Naive B cell (primary cell): Measurements from ENCODE around the gene SGF29. TPM values are rescaled to one million over a fixed set of nuclear protein-coding genes. Genes with fewer than 3 reads are reported as not detected.
"Not testable (repeated sequence)": the region's sequence is repeated elsewhere in the genome, so short reads cannot be mapped to it uniquely, and the experiment has no call there.

Experiments
- ATAC-seq, 2 donors: fragments of 150-1000 bp; cut with Tn5 transposase; 2 replicates each; pipeline ENCODE4 v1.10.0; 2021; ENCODE audit warnings: low read depth in 2 of 2, mild to moderate bottlenecking in 2 of 2, moderate library complexity in 2 of 2
- DNase-seq: peaks from one replicate; pipeline ENCODE4 v3.0.0; 2022
- H3K27ac Mint-ChIP-seq, 6 donors: one replicate each; pipeline ENCODE4 v1.8.0; 2020 to 2022; ENCODE audit warnings: mild to moderate bottlenecking in 6 of 6, mixed read lengths in 6 of 6, moderate library complexity in 5 of 6, inconsistent platforms in 2 of 6
- H3K27me3 Mint-ChIP-seq, 3 donors: one replicate each; pipeline ENCODE4 v1.8.0; 2021 to 2022; ENCODE audit warnings: mixed read lengths in 3 of 3, mild to moderate bottlenecking in 1 of 3
- H3K36me3 Mint-ChIP-seq, 2 donors: one replicate each; pipeline ENCODE4 v1.8.0; 2020 to 2022; ENCODE audit warnings: mixed read lengths in 2 of 2, inconsistent platforms in 1 of 2, mild to moderate bottlenecking in 1 of 2
- H3K4me1 Mint-ChIP-seq, 3 donors: one replicate each; pipeline ENCODE4 v1.8.0; 2020 to 2022; ENCODE audit warnings: mixed read lengths in 3 of 3, inconsistent platforms in 1 of 3, mild to moderate bottlenecking in 1 of 3, moderate library complexity in 1 of 3
- H3K4me3 Mint-ChIP-seq, 8 donors: one replicate each; pipeline ENCODE4 v1.8.0; 2020 to 2022; ENCODE audit warnings: mild to moderate bottlenecking in 8 of 8, mixed read lengths in 8 of 8, moderate library complexity in 8 of 8, inconsistent platforms in 2 of 8
- H3K9me3 Mint-ChIP-seq, 7 donors: one replicate each; pipeline ENCODE4 v1.8.0; 2020 to 2022; ENCODE audit warnings: mixed read lengths in 7 of 7, mild to moderate bottlenecking in 5 of 7, inconsistent platforms in 2 of 7, moderate library complexity in 1 of 7
- polyA plus RNA-seq, 6 donors: library from polyadenylated mRNA; unstranded; fragments of 300-500 nt; fragmentation: Illumina TruSeq; gene quantifications; one replicate each; pipeline ENCODE4 v1.2.3, GENCODE V29; 2021; ENCODE audit warnings: low read depth in 6 of 6

Gene SGF29
- polyA plus RNA-seq, 6 donors from 2014 or later, result 35.1 to 66.2 (median 50.2) TPM

DNA sequence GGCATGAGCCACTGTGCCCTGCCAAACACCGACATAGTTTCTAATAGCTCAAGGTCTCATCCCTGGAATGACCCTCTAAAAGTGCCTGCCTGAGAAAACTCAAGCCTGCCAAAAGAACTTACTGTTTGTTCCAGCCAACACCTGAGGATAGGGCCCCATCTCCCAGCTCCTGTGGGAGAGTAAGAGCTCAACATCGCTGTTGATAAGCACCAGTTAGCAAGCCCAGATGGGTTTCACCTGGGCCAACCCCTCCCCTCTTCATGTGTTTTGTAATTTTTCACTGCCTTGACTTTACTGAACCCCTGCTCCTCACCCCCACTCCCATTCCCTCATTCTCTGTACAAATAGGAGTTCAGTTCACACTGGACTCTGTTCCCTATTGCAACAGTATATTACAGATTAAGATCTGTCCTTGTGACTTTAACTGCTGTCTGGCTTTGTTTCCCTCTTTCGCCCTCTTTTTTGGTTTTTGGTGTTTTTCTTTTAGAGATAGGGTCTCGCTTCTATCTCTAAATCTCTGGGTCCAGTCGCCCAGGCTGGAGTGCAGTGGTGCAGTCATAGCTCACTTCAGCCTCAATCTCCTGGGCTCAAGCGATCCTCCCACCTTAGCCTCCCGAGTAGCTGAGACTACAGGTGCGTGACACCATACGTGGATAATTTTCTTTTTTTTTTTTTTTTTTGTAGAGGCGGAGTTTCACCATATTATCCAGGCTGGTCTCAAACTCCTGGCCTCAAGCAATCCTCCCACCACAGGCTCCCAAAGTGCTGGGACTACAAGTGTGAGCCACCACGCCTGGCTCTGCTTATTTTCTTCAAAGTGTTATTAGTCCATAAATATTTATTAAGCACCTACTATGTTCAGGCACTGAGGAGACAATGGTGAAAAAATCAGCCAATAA is 27.3 kb upstream of the SGF29 start:
- Mint-ChIP-seq H3K27ac (peak overlapping the region in 1 of 6 donors; percentile 60), H3K27me3 (no peaks in the 10 kb centered on the region), H3K9me3 (no peaks in the 10 kb centered on the region), H3K36me3 (no peaks in the 10 kb centered on the region), H3K4me1 (no peaks in the 10 kb centered on the region), H3K4me3 (peak overlapping the region in 1 of 8 donors; percentile 4)
- no peak for ATAC-seq
- DNase-seq, result no peak

DNA sequence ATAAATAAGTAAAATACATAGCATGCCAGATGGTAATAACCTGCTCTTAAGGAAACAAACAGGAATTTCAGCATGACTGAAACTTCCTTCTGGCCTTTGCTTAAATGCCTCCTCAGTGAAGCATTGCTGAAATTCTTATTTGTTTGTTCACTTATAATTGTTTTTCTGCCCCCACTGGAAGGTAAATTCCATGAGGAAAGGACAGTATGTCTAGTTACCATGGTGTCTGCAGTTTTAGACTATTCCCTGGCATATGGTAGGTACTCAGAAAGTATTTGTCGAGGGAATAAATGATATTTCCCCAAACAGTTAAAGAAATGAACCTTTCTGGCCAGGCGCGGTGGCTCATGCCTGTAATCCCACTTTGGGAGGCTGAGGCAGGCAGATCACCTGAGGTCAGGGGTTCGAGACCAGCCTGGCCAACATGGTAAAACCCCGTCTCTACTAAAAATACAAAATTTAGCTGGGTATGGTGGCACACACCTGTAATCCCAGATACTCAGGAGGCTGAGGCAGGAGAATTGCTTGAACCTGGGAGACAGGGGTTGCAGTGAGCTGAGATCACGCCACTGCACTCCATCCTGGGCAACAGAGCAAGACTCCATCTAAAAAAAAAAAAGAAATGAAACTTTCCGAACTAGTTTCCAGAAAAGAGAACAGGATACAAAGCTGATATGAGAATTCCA is 26.5 kb upstream of the SGF29 start:
- H3K27me3 Mint-ChIP-seq, H3K27ac Mint-ChIP-seq: not testable (repeated sequence)

DNA sequence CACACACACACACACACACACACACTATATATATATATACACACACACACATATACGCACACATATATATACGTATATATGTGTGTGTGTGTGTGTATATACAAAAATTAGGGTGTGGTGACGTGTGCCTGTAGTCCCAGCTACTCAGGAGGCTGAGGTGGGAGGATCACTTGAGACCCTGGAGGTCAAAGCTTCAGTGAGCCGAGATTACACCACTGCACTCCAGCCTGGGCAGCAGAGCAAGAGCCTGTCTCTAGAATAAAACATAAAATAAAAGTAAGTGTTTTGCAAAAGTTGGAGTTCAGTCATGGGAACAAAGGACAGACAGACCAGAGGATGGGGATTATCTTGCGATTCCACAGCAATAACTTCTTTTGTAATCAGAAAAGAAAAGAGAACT is 25.7 kb upstream of the SGF29 start:
- Mint-ChIP-seq H3K36me3 (no peaks in the 10 kb centered on the region), H3K4me3 (peak overlapping the region in 1 of 8 donors; percentile 42), H3K27ac (peak overlapping the region in 1 of 6 donors; percentile 64), H3K9me3 (no peaks in the 10 kb centered on the region), H3K27me3 (peaks cover 0 to 4% (median 0%) of the 10 kb centered on the region in 3 donors), H3K4me1 (no peaks in the 10 kb centered on the region)
- ATAC-seq (no peak), DNase-seq (no peak)

More for the DNA sequence above, 26.5 kb upstream of the SGF29 start:
- not testable (repeated sequence) for DNase-seq, H3K4me3 Mint-ChIP-seq, ATAC-seq, H3K9me3 Mint-ChIP-seq, H3K36me3 Mint-ChIP-seq, H3K4me1 Mint-ChIP-seq

DNA sequence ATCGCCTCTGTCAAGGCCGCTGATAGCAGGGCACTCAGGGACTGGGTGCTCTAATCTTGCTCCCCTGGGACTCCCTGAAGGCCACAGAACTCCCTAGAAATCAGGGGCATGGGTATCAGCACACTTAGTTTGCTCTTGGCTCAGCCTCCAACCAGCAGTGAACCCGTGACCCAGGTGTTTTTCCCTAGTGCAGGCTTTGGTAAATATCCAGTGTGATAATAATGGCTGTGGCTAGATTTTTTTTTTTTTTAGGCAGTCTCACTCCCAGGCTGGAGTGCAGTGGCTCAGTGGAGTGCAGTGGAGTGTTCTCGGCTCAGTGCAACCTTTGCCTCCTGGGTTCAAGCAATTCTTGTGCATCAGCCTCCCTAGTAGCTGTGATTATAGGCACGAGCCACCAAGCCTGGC is 25.3 kb upstream of the SGF29 start:
- ATAC-seq, result no peak
- Mint-ChIP-seq H3K4me3 (no peak overlapping the region), H3K27me3 (peaks cover 0 to 4% (median 0%) of the 10 kb centered on the region in 3 donors), H3K4me1 (no peaks in the 10 kb centered on the region), H3K36me3 (no peaks in the 10 kb centered on the region), H3K27ac (no peak overlapping the region), H3K9me3 (no peaks in the 10 kb centered on the region)
- no peak for DNase-seq

DNA sequence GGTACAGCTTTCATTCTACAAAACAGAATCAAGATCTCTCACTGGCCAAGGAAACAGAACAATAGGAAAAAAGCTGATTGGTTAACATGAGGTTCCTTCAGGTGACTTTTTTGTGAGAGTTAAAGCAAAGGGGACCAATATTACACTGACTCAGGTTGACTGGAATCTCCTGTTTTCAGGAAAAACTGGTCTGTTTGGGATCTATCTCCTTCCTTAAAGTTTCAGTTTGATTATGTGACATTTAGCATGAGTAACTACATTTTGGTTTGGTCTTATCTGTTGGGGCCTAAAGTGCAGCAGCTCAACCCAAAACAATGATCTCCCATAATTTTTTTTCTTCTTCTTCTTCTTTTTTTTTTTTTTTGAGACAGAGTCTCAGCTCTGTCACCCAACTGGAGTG is 24.6 kb upstream of the SGF29 start:
- no peaks in the 10 kb centered on the region for H3K36me3 Mint-ChIP-seq
- H3K27me3 Mint-ChIP-seq, result peaks cover 0 to 4% (median 0%) of the 10 kb centered on the region in 3 donors
- ATAC-seq, result no peak
- DNase-seq, result no peak
- no peak overlapping the region for H3K4me3 Mint-ChIP-seq
- H3K27ac Mint-ChIP-seq, result peak overlapping the region in 1 of 6 donors; percentile 74
- no peaks in the 10 kb centered on the region for H3K4me1 Mint-ChIP-seq
- H3K9me3 Mint-ChIP-seq, result no peaks in the 10 kb centered on the region

DNA sequence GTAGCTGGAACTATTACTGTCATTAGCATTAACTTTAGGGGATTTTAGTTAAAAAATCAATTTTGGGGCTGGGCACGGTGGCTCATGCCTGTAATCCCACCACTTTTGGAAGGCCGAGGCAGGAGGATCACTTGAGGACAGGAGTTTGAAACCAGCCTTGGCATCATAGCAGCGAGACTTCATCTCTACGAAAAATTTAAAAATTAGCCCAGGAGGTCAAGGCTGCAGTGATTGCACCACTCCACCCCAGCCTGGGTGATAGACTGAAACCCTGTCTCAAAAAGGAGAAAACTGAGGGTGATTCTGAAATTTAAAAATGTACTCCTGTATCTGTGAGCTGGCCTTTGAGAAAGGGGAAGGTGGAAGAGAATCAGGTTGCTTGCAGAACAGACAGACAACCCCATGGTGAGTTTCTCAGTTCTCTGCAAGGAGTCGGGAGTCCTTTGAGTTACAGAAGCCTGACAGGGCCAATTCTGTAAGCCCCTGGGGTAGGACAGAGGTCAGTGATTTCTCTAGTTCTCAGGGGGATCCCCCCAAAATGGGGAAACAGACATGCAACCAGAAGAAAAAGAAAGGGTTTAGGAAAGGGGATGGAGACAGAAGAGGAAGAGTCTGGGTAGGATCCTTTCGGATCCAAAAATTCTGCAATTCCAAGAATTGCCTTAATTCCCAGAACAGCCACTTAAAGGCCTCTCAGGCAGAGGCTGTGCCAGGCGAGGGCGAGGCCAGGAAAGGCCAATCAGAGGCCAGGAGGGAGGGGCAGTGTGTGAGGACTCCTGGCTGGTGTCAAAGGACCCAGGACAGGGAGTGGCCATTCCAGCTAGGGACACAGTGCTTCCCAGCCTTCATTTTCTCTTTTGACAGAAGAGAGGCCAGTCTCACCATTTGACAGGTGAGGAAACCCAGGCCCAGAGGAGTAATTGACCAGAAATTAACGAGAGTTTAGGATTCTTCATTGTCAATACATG is 21.7 kb upstream of the SGF29 start:
- Mint-ChIP-seq H3K9me3 (no peaks in the 10 kb centered on the region), H3K4me3 (peak overlapping the region in 1 of 8 donors; percentile 47), H3K36me3 (no peaks in the 10 kb centered on the region), H3K27ac (peak overlapping the region in 1 of 6 donors; percentile 59), H3K4me1 (peaks cover 0 to 4% (median 0%) of the 10 kb centered on the region in 3 donors), H3K27me3 (peaks cover 0 to 4% (median 1%) of the 10 kb centered on the region in 3 donors)
- DNase-seq, result no peak
- no peak for ATAC-seq

DNA sequence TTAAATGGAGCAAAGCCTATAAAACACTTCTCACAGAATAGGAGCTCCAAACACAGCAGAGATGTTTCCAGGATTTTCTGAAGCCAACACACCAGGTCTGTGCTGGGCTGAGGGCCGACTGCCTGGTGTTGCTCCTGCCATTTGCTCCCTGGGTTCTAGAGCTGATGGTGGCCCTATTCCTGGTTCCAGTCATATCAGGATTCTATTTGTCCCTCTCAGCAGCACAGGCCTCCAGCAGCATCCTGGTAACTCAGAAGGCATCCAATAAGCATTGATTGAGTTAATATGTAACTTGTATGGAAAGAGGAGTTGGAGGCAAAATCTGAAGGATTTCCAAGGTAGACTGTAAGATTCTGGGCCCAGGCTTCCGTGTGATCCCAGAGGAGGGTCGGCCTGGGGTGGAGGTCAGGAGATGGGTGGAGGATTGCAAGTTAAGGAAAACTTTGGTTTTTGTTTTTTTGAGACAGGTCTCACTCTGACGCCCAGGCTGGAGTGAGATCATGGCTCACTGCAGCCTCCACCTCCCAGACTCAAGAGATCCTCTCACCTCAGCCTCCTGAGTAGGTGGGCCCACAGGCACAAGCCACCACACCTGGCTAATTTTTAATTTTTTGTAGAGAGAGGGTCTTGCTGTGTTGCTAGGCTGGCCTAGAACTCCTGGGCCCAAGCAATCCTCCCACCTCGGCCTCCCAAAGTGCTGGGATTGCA is 20.6 kb upstream of the SGF29 start:
- Mint-ChIP-seq H3K36me3 (no peaks in the 10 kb centered on the region), H3K9me3 (no peaks in the 10 kb centered on the region), H3K27me3 (peaks cover 4 to 12% (median 10%) of the 10 kb centered on the region in 3 donors), H3K4me1 (peaks cover 0 to 4% (median 0%) of the 10 kb centered on the region in 3 donors), H3K4me3 (no peak overlapping the region), H3K27ac (peak overlapping the region in 1 of 6 donors; percentile 76)
- ATAC-seq, result no peak
- DNase-seq, result no peak

DNA sequence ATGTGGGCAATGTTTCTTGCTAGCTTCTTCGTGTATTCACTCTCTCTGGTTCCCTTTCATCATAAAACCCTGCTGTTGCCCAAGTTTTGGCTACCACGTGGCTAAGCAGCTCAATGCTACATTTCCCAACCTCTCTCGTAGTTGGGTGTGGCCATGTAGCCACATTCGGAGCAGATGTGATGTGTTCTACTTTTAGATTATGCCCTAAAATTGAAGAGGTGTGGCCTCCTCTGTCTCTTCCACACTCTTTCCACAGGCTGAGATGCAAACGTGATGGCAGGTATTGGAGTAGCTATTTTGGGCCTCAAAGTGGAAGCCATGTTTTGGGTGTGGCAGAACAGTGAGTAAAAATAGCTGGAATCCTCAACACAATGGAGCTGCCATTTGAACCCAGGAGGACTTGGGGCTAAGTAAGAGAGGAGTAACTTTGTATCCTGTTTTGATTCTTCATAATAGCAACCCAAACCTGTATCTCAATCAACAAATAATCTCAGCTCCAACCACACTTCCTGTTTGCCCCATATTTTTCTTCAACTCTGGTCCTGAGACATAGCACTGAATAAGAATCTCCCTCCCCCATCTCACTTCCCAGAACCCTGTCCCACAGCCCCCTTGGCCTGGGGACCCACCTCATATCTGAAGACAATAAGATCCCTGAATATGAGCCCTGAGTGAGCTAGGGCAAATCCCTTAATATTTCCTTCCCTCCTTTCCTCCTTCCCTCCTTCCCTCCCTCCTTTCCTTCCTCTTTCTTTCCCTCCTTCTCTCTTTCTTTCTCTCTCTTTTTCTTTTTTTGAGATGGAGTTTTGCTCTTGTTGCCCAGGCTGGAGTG is 19.0 kb upstream of the SGF29 start:
- peaks cover 0 to 4% (median 0%) of the 10 kb centered on the region in 3 donors for H3K4me1 Mint-ChIP-seq
- DNase-seq (no peak), ATAC-seq (no peak)
- no peak overlapping the region for H3K4me3 Mint-ChIP-seq
- peaks cover 4 to 19% (median 14%) of the 10 kb centered on the region in 3 donors for H3K27me3 Mint-ChIP-seq
- no peaks in the 10 kb centered on the region for H3K36me3 Mint-ChIP-seq
- H3K9me3 Mint-ChIP-seq, result no peaks in the 10 kb centered on the region
- H3K27ac Mint-ChIP-seq, result no peak overlapping the region

DNA sequence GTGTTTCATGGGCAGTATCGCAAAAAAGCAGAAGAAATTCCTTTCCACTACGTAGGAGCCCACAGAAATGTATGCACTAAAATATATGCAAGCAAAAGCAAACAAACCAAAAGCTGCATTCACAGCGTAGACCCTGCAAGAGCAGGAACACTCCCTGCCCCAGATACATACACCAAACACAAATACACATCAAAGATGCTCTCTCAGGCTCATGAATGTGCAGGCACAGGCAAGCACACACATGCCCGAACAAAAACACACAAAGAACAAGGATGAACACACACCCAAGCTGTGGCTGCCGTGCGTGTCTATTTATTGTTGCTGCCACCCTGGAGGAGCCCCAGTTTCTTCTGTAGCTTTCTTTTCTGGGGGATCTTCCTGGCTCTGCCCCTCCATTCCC is 16.6 kb upstream of the SGF29 start:
- DNase-seq (no peak), ATAC-seq (no peak)
- no peaks in the 10 kb centered on the region for H3K36me3 Mint-ChIP-seq
- H3K4me3 Mint-ChIP-seq, result no peak overlapping the region
- no peaks in the 10 kb centered on the region for H3K9me3 Mint-ChIP-seq
- no peak overlapping the region for H3K27ac Mint-ChIP-seq
- peaks cover 2 to 24% (median 14%) of the 10 kb centered on the region in 3 donors for H3K27me3 Mint-ChIP-seq
- H3K4me1 Mint-ChIP-seq, result peaks cover 0 to 4% (median 2%) of the 10 kb centered on the region in 3 donors

DNA sequence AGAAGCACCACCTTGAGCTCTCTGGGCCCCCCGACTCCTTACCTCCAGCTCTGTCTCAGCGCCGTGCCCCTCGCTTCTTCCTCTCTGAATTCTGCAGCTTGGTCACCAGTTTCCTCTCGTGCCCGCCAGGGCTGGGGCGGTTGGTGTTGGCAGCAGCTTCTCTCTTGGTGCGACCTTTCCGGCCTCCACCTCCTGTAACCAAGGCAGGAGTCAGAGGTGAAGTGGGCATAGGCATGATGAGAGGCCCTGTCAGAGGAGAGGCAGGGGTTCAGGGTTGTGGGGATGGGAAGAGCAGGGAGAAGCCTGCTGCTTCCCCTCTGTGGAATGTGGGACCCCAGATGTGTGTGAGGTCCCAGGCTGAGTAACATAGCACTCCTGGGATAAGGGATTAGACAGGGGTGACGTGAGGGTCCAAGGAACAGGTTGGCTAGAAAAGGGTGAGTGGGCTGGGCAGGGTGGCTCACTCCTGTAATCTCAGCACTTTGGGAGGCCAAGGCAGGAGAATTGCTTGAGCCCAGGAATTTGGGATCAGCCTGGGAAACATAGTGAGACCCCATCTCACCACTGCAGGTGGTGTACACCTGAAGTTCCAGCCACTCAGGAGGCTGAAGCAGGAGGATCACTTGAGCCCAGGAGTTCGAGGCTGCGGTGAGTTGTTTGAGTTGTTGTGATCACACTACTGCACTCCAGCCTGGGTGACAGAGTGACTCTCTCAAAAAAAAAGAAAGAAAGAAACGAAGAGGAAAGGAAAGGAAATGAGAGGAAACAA is 15.6 kb upstream of the SGF29 start:
- peak overlapping the region in 1 of 6 donors; percentile 67 for H3K27ac Mint-ChIP-seq
- H3K27me3 Mint-ChIP-seq, result peaks cover 2 to 30% (median 22%) of the 10 kb centered on the region in 3 donors
- H3K4me3 Mint-ChIP-seq, result no peak overlapping the region
- H3K9me3 Mint-ChIP-seq, result no peaks in the 10 kb centered on the region
- peaks cover 5 to 12% (median 9%) of the 10 kb centered on the region in 3 donors for H3K4me1 Mint-ChIP-seq
- DNase-seq (no peak), ATAC-seq (no peak)
- no peaks in the 10 kb centered on the region for H3K36me3 Mint-ChIP-seq
